GM19463 (cell line): Measurements from ENCODE around the gene FBF1.
"Not testable (repeated sequence)": the region's sequence is repeated elsewhere in the genome, so short reads cannot be mapped to it uniquely, and the experiment has no call there.

Experiments used
- ATAC-seq: cut with Tn5 transposase; IDR thresholded peaks from one replicate; pipeline ENCODE4 v1.9.1; 2021; ENCODE audit warnings: mild to moderate bottlenecking, moderate library complexity; ENCODE audit not compliant: unreplicated experiment

Gene FBF1

DNA sequence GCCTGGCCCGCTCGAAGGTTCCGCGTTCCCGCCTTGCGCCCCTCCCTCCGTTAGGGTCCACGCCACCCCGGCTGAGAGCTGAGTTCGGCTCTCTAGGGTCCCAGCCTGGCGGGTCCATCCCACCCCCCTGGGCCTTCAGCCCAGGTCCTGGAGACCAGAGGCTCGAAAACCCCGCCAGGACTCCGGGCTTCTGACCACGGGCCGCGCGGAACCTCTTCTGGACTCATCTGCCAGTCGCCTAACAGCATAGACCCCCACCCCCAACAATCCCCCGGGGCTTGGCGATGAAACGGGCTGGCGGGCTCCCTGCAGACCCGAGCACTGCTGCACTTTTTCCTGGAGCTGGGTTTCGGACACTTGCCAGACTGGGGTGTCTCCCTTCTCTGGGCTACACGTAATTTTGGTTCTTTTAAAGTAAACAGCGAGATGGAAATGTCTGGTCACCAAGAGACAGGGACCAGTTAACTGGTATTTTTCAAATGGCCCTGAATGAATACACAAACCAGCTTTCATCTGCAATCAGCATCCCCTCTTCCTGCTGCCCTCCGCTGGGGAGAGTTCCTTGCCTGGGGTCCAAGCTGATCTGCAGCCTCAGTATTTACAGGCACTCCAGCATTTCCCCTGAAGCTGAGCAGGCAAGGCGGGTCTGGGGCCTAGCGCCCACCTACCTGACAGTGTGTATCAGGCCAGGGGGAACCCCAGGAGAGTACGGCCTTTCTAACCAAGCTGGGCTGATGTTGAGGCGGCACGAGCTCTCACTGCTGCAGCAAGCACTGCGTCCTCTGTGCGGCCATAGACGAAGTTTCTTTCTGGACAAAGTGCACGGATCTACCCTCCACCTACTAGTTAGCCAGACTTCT lies 43.5 kb downstream of the FBF1 start:
- no peak for ATAC-seq

DNA sequence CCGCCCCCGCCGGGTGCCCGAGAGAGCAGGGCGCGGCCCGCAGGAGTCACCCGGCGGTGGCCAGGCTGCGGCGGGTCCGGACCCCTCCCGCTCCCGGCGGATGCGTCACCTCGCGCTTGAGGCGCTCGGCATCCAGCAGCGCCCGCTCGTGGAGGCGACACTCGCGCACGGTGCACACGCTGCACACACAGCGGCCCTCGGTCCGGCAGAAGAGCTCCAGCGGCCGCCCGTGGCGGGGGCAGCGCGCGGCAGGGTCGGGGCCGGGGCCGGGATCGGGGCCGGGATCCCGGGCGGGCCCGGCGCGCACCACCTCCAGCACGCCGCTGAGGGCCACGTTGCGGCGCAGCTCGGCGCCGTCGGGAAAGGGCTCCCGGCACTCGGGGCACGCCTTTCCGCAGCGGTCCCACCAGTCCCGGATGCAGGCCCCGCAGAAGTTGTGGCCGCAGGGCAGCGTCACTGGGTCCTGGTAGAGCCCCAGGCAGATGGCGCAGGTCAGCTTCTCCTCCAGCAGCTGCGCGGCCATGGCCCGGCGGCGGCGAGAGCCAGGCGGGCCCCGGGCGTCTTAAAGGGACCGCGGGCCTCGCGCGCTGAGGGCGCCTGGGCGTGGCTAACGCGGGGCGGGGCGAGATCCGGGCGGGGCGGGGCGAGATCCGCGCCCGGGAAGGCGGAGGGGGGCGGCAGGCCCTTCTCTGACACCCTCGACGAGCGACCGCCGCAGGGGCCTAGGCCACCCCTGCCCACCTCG lies 44.3 kb downstream of the FBF1 start, which contains the start of gene TRIM65:
TSS of gene TRIM65 (minus strand) at position 537 of the 745 bp plus-strand sequence. CDS start at position 523, 14 bp downstream.
- peak; percentile 71 for ATAC-seq

- no peak for ATAC-seq
Measured at GRCh38 chr17:75895370-75896155, 45.3 kb downstream of the FBF1 start.

- ATAC-seq = no peak
Measured at GRCh38 chr17:75894049-75894733, 46.7 kb downstream of the FBF1 start.

DNA sequence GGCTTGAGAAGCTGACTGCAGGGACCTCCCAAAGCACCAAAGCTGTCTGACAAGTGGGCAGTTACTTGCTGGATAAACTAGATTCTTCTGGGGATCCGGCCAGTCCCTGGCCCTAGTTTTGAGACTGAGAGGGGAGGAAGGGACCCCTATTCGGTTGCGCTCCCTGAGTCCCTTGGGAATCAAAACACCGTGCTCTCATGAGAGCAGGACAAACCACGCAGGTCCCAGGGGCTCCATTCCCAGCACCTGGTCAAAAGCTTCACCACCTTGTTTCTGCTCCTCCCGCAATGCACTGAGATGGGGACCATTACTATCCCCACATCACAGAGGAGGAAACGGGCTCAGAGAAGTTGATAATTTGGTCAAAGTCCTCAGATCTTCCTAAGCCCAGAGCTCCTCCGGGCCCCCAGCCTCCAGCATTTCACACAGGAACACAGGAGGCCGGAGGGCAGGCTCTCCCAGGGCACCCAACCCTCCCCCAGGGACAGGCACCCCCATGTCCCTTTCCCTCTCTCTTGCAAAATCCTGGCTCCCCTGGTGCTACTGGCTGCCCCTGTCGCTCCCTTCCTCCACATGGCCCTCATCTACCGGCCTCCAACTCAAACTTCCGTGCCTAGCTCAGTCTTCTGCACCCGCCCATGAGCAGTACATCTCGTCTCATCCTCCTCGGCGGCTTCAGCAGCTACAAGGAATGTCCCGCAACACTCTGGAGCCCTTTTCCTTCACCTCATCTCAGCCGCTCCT lies 47.4 kb downstream of the FBF1 start:
- no peak for ATAC-seq

DNA sequence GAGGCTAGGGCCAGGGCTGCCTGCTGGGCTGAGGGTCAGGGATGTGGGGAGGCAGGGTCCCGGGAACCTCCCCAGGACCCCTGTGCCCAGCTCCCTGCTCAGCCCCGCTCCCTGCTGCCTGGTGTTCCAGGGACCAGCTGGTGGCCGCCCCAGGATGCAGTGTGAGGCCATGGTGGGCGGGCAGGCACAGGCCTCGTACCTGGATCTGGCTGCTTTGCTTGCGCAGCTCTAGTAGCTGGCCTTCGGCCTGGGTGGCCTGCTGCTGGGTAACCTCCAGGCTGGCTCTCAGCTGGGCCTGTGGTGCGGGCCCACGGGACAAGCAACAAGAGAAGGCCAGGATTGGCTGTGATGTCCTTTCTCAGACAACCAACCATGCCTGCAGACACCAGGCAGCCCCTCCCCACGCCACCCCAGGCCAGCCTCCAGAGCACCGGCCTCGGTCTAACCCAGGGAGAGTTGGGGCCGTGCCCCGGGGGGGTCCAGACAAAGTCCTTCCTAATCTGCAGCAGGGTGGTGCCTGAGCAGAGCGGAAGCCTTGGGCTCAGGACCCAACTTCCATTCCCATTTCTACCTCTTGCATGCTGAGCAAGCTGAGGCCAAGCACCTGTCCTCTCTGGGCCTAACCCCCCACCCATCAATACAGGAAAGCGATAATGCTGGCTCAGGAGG lies 48.2 kb downstream of the FBF1 start:
- ATAC-seq = no peak

DNA sequence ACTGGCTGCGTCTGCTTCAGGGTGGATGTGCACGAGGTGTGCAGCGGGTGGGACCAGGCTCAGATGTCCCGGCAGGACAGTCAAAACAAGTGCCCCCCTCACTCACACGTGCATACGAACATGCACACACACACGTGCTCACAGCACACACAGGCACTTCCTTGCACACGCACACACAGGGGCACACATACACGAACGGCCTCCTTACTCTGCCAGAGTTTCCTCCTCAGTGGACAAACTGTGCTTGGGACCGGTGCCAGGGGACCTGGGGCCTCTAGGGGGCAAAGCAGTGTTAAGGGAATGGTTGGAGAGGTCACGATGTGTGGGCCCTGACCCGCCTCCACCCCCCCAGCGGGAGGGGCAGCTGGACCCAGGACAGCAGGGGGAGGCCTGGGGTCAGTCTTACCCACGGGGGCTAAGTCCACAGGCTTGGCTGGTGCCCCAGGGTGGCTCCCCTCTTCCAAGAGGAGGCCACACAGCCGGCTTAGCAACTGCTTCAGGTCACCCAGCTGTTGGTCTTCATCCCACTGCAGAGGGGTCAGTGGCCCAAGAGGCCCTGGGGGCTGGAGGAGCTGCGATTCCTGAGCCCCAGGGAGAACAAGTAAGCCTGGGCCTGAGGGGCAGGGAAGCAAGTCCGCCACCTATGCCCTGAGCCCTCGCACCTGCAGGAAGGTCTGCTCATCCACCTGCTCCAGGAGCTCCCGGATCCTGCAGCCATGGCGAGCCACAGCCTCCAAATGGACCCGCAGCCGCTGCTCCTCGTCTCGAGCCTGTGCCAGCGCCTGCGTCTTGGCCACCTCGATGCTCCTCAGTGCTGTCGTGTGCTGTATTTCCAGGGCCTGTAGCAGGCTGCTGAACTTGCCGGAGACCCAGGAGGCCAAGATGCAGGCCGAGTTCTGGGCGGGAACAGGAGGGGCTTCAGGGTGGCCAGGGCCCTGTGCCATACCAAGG lies 49.0 kb downstream of the FBF1 start:
- no peak for ATAC-seq

DNA sequence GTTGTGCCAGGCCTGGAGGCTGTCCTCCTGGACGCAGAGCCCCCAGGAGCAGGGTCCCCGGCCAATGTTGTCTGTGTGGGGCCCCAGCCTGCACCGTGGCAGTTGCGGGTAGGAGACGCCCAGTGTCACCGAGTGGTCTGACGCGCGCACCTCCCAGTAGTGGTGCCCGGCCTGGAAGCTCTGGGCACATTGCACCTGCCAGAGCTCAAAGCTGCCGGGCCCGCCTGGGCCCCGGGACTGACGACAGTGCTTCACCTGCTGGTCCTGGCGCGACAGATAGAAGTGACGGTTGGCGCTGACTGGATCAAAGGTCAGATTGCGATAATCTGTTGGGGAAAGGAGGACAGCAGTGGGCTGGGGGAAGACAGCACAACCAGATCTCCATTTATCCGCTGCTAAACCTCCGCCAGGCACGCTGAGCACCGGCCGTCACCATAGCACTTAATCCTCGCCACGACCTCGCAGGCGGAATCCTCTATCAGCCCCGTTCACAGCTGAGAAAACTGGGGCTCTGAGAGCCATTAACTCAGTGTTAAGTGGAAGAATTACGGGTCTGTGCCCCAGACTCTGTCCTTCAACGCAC lies 49.7 kb downstream of the FBF1 start:
- no peak for ATAC-seq

GRCh38 chr17:75889454-75889853 lies 51.4 kb downstream of the FBF1 start:
- no peak for ATAC-seq

DNA sequence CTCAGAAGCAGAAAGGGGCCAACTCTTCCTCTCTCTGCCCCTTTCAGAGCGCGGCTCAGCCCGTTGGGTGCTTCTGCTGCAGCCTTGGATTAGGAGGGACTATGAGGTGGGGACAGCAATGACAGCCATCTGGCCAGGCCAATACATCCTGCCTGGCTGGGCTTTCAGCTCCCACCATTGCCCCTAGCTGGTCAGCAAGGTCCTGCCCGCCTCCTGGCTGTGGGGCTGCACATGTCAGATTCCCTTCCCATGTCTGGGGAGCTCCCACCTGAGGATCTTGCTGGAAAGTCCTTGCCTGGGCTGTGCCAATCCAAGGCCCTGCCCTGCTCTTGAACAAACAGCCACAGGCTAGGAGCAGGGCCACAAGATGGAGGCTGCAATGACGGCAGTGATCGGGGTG lies 52.4 kb downstream of the FBF1 start:
- ATAC-seq = no peak

GRCh38 chr17:75885860-75886259 lies 55.0 kb downstream of the FBF1 start:
- not testable (repeated sequence) for ATAC-seq

DNA sequence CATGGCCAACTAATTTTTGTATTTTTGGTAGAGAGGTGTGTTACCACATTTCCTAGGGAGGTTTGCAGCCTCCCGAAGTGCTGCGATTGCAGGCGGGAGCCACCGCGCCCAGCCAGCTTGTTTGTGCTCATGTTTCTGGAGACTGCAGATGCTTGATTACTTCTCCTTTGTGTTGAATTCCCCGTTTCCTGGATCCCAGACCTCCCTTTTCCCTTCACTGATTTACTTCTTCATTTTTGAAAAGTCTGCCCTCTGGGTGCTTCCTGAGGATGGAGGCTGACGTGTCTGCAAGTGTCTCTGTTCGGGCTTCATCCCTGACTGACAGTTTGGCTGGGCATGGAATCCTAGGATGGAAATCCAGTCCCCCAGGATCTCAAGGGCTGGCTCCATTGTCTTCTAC lies 55.4 kb downstream of the FBF1 start:
- no peak for ATAC-seq

- ATAC-seq = no peak
Measured at GRCh38 chr17:75881678-75882454, 59.0 kb downstream of the FBF1 start.

DNA sequence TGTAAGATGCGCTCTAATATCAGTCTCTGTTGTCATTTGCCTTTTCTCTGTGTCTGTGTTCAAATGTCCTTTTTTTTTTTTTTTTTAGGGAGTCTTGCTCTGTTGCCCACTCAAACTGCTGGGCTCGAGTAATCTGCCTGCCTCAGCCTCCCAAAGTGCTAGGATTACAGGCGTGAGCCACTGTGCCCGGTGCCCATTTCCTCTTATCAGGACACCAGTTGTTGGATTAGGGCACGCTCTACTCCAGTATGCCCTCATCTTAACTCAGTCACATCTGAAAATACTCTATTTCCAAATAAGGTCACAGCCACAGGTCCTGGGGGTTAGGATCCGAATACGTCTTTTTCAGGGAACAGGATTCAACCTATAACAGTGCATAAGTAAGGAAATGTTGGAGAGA lies 60.6 kb downstream of the FBF1 start:
- ATAC-seq = no peak

DNA sequence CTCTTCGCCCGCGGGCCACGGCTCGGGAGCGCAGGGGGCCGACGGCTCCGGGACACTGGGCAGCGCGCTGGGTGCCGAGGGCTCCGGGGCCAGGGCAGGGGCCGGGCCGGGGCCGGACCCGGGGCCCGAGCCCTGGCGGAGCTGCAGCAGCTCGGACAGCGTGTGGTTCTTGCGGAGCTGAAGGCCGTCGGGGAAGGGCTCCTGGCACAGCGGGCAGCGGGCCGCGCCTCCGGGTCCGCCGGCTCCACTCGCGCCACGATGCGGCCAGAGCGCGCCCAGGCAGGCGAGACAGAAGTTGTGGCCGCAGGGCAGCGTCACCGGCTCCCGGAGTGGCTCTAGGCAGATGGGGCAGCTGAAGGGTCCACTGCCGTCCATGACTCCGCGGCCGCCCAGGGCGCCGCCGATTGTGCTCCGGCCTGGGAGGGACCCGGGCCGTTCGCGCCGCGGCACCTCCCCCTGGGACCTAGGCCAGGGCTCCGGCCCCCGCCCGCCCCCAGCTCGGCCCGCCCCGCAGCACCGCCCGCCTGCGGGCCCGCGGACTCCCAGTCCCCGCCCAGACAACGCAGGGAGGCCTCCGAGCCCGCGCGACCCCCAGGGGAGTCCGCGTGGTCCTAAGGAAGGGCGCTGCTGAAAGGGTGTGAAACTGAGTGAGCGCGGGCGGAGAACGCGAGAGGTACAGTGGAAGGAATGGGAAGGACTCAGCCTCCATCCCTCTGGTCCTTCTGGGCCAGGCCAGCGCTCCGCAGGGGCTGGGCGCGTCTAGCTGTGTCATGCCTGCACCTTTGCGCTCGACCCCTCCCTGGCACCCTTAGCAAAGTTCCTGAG lies 62.5 kb downstream of the FBF1 start, which contains the start of gene TRIM47:
TSS of gene TRIM47 (minus strand) at position 408 of the 825 bp plus-strand sequence. CDS start at position 375, 33 bp downstream.
- peak; percentile 13 for ATAC-seq

DNA sequence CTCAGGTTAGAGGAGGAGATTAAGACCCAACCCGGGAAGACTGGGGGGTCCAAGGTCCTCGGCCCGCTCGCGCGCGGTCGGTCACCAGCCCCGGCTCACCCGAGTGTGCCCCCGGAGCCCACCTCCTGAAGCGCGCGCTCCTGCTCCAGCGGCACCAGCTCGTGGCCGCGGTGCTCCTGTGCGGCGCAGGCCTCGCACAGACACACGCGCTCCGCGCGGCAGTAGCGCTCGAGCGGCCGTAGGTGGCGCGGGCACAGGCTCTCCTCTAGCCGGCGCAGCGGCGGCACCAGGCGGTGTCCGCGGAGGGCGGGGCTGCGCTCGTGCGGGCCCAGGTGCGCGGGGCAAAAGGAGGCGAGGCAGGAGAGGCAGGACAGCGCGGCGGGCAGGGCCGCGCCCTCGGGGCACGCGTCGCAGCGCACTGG lies 63.1 kb downstream of the FBF1 start:
- peak; percentile 52 for ATAC-seq
